GM21737 (cell line): Measurements from ENCODE around the gene HPRT1.
"Not testable (repeated sequence)": the region's sequence is repeated elsewhere in the genome, so short reads cannot be mapped to it uniquely, and the experiment has no call there.

ENCODE experiments used
- ATAC-seq: cut with Tn5 transposase; IDR thresholded peaks from one replicate; pipeline ENCODE4 v1.9.1; 2021; ENCODE audit warnings: mild to moderate bottlenecking, moderate library complexity; ENCODE audit not compliant: unreplicated experiment

HPRT1 gene

GRCh38 chrX:134460005-134460861 lies at the start of gene HPRT1:
HPRT1 (plus strand) TSS chrX:134460165; CDS start chrX:134460312, 147 bp downstream.
- ATAC-seq: peak; percentile 95

- ATAC-seq: no peak
Observed at GRCh38 chrX:134416087-134416486, 43.9 kb upstream of the HPRT1 start.

GRCh38 chrX:134418317-134419113 lies 41.5 kb upstream of the HPRT1 start:
- no peak for ATAC-seq

GRCh38 chrX:134419784-134420183 lies 40.2 kb upstream of the HPRT1 start:
- no peak for ATAC-seq

- ATAC-seq: no peak
Observed at GRCh38 chrX:134423606-134424005, 36.4 kb upstream of the HPRT1 start.

GRCh38 chrX:134426281-134426680 lies 33.7 kb upstream of the HPRT1 start:
- no peak for ATAC-seq

- no peak for ATAC-seq
Observed at GRCh38 chrX:134431894-134432293, 28.1 kb upstream of the HPRT1 start.

- ATAC-seq: no peak
Observed at GRCh38 chrX:134435894-134436293, 24.1 kb upstream of the HPRT1 start.

GRCh38 chrX:134443020-134443419 lies 16.9 kb upstream of the HPRT1 start:
- ATAC-seq: no peak

- no peak for ATAC-seq
Observed at GRCh38 chrX:134443461-134443860, 16.5 kb upstream of the HPRT1 start.

GRCh38 chrX:134444681-134445080 lies 15.3 kb upstream of the HPRT1 start:
- no peak for ATAC-seq

GRCh38 chrX:134452596-134452995 lies 7.4 kb upstream of the HPRT1 start:
- no peak for ATAC-seq

- no peak for ATAC-seq
Observed at GRCh38 chrX:134453631-134454030, 6.3 kb upstream of the HPRT1 start.

GRCh38 chrX:134454506-134454905 lies 5.5 kb upstream of the HPRT1 start:
- ATAC-seq: no peak

GRCh38 chrX:134457708-134458107 lies 2.3 kb upstream of the HPRT1 start:
- no peak for ATAC-seq

GRCh38 chrX:134459683-134460004 lies 321 bp upstream of the HPRT1 start:
- peak; percentile 19 for ATAC-seq

GRCh38 chrX:134460862-134461220 lies 876 bp downstream of the HPRT1 start:
- no peak for ATAC-seq

GRCh38 chrX:134461437-134461836 lies 1.5 kb downstream of the HPRT1 start:
- ATAC-seq: no peak

GRCh38 chrX:134462927-134463326 lies 3.0 kb downstream of the HPRT1 start:
- no peak for ATAC-seq

- not testable (repeated sequence) for ATAC-seq
Observed at GRCh38 chrX:134464453-134464852, 4.5 kb downstream of the HPRT1 start.

GRCh38 chrX:134469486-134469885 lies 9.5 kb downstream of the HPRT1 start:
- no peak for ATAC-seq

GRCh38 chrX:134470013-134470412 lies 10.0 kb downstream of the HPRT1 start:
- ATAC-seq: no peak
